ENCODE results near the gene ZNF598.
A peak's percentile ranks its signal among the peaks of the same experiment; 100 is the strongest.

Gene ZNF598

GRCh38 chr16:1990101-1990350, 19.6 kb downstream of the ZNF598 start:
- DNase-seq, result no peak

GRCh38 chr16:1989209-1990100, 20.2 kb downstream of the ZNF598 start, which contains the start of gene SYNGR3:
TSS of gene SYNGR3 (plus strand) at chr16:1989970. CDS start at chr16:1990103, 133 bp downstream.
- DNase-seq, result no peak

GRCh38 chr16:1987198-1987597, 22.4 kb downstream of the ZNF598 start:
- no peak for DNase-seq

GRCh38 chr16:1985466-1986150, 24.0 kb downstream of the ZNF598 start:
- no peak for DNase-seq

- DNase-seq, result no peak
Measured at GRCh38 chr16:1984347-1985225, 25.0 kb downstream of the ZNF598 start.

GRCh38 chr16:1983544-1984346, 25.9 kb downstream of the ZNF598 start, which contains the start of gene GFER:
TSS of gene GFER (plus strand) at chr16:1984193. CDS start at chr16:1984219, 26 bp downstream.
- DNase-seq, result peak; percentile 95

GRCh38 chr16:1982991-1983543, 26.6 kb downstream of the ZNF598 start:
- DNase-seq, result no peak

GRCh38 chr16:1982013-1982433, 27.6 kb downstream of the ZNF598 start:
- peak; percentile 58 for DNase-seq

GRCh38 chr16:1981398-1981836, 28.2 kb downstream of the ZNF598 start, which contains the start of gene NOXO1:
TSS of gene NOXO1 (minus strand) at chr16:1981469. CDS start at chr16:1981179, 290 bp downstream.
- DNase-seq, result no peak

GRCh38 chr16:1980770-1981087, 28.9 kb downstream of the ZNF598 start:
- DNase-seq, result no peak

GRCh38 chr16:1980030-1980769, 29.4 kb downstream of the ZNF598 start:
- no peak for DNase-seq

GRCh38 chr16:1979271-1980029, 30.2 kb downstream of the ZNF598 start:
- no peak for DNase-seq

GRCh38 chr16:1978476-1979120, 31.0 kb downstream of the ZNF598 start:
- DNase-seq, result no peak

GRCh38 chr16:1977875-1978268, 31.7 kb downstream of the ZNF598 start:
- no peak for DNase-seq

GRCh38 chr16:1976951-1977874, 32.4 kb downstream of the ZNF598 start:
- no peak for DNase-seq

GRCh38 chr16:1976216-1976520, 33.5 kb downstream of the ZNF598 start:
- no peak for DNase-seq

GRCh38 chr16:1975432-1976215, 34.0 kb downstream of the ZNF598 start:
- DNase-seq, result no peak

Data from right hindlimb (tissue), 1 donor.